ENCODE data around the gene MAJIN.
"Not testable (repeated sequence)": the region's sequence is repeated elsewhere in the genome, so short reads cannot be mapped to it uniquely, and the experiment has no call there.

Gene MAJIN

GRCh38 chr11:64971421-64972233 is at the start of gene MAJIN:
Gene MAJIN (minus strand): TSS chr11:64972108. CDS start chr11:64959405, 12,703 bp downstream.
- peak; percentile 83 for DNase-seq

GRCh38 chr11:65021509-65021908 is 49.6 kb upstream of the MAJIN start:
- DNase-seq, result no peak

- no peak for DNase-seq
Measured at GRCh38 chr11:65021003-65021402, 49.1 kb upstream of the MAJIN start.

GRCh38 chr11:65019824-65020223 is 47.9 kb upstream of the MAJIN start:
- no peak for DNase-seq

GRCh38 chr11:65017937-65018336 is 46.0 kb upstream of the MAJIN start:
- no peak for DNase-seq

GRCh38 chr11:65016705-65017104 is 44.8 kb upstream of the MAJIN start:
- peak; percentile 13 for DNase-seq

GRCh38 chr11:65014726-65015227 is 42.9 kb upstream of the MAJIN start:
- peak; percentile 67 for DNase-seq

- DNase-seq, result peak; percentile 90
Measured at GRCh38 chr11:65013888-65014725, 42.2 kb upstream of the MAJIN start, which contains the start of gene ARL2. Gene ARL2 (plus strand): TSS chr11:65014160. CDS start chr11:65014208, 48 bp downstream.

GRCh38 chr11:65013130-65013887 is 41.4 kb upstream of the MAJIN start:
- DNase-seq, result peak; percentile 93

GRCh38 chr11:65008873-65009272 is 37.0 kb upstream of the MAJIN start:
- DNase-seq, result no peak

GRCh38 chr11:65008016-65008415 is 36.1 kb upstream of the MAJIN start:
- no peak for DNase-seq

- DNase-seq, result not testable (repeated sequence)
Measured at GRCh38 chr11:65003968-65004367, 32.1 kb upstream of the MAJIN start.

- DNase-seq, result no peak
Measured at GRCh38 chr11:65003282-65003681, 31.4 kb upstream of the MAJIN start.

GRCh38 chr11:65002706-65003105 is 30.8 kb upstream of the MAJIN start:
- DNase-seq, result no peak

GRCh38 chr11:64999478-64999877 is 27.6 kb upstream of the MAJIN start:
- no peak for DNase-seq

- no peak for DNase-seq
Measured at GRCh38 chr11:64998690-64999431, 27.0 kb upstream of the MAJIN start.

- DNase-seq, result peak; percentile 40
Measured at GRCh38 chr11:64998141-64998540, 26.2 kb upstream of the MAJIN start.

- DNase-seq, result peak; percentile 71
Measured at GRCh38 chr11:64996710-64997380, 24.9 kb upstream of the MAJIN start, which contains the start of gene BATF2. Gene BATF2 (minus strand): TSS chr11:64996971. CDS start chr11:64996914, 57 bp downstream.

- no peak for DNase-seq
Measured at GRCh38 chr11:64996327-64996709, 24.4 kb upstream of the MAJIN start.

- no peak for DNase-seq
Measured at GRCh38 chr11:64994318-64994717, 22.4 kb upstream of the MAJIN start.

GRCh38 chr11:64990222-64990923 is 18.5 kb upstream of the MAJIN start:
- no peak for DNase-seq

All from hematopoietic multipotent progenitor cell treated with erythropoietin and hydrocortisone succinate and interleukin-3 and kit ligand, for 8 days (in vitro differentiated cells).